HG02852 (cell line): Measurements from ENCODE around the gene PEX5L.

Experiments used
- ATAC-seq: cut with Tn5 transposase; IDR thresholded peaks from one replicate; pipeline ENCODE4 v1.9.1; 2021; ENCODE audit warnings: mild to moderate bottlenecking, moderate library complexity; ENCODE audit not compliant: unreplicated experiment

PEX5L gene

GRCh38 chr3:179852142-179852905 lies 184.4 kb downstream of the PEX5L start:
- peak; percentile 83 for ATAC-seq

DNA sequence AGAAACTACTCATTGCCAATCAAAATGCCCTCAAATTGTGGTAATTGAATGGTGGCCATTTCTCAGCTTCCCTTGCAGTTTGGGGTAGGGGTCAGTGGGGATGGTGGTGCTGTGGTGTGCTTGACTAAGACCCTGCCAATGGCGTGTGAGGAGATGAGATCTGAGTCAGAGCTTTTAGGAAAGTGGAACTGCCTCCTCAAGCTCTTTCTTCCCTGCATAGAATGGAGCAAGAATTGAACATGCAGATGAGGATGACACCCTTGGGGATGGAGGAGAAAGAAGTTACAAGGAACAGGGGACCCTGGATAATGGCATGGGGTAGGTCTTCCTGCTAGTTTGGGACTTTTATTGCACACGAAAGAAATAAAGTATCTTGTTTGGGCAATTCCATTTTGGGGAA lies 188.0 kb downstream of the PEX5L start:
- ATAC-seq: no peak

DNA sequence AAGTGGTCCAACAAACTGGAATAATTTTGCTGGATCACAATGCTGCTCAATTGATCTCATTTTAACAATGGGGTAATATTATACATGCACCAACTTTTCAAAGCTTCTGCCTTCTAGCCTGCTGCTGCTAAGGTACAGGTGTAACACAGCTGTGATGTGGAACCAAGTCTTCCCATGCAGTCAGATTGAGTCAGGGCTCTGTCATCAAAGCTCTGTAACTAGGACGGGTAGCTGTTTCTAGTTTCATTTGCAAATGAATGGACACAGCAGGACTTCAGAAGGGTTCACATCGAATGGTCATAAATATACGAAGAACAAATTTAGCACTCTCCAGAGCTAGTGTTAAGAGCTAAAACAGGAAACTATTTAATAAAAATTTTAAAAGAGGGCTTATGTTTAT lies 194.7 kb downstream of the PEX5L start:
- ATAC-seq: no peak

DNA sequence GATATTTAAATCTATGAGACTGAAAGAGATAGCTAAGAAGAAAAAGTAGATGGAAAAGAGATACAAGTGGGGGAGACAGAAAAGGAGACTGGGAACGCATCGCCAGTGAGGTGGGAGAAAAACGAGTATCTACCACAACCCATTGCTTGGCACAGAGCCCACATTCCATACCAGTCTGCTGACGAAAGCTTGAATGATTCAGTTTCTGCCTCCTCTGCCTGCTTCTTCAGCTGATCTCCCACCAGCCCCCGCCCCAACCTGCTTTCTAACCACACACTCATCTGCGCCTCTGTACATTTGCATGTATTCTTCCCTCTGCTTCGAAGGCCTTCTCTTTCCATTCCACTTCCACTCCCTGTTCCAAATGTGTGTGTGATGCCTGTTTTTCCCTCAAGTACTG lies 195.8 kb downstream of the PEX5L start:
- no peak for ATAC-seq

- ATAC-seq: no peak
Observed at GRCh38 chr3:179837374-179837773, 199.4 kb downstream of the PEX5L start.

DNA sequence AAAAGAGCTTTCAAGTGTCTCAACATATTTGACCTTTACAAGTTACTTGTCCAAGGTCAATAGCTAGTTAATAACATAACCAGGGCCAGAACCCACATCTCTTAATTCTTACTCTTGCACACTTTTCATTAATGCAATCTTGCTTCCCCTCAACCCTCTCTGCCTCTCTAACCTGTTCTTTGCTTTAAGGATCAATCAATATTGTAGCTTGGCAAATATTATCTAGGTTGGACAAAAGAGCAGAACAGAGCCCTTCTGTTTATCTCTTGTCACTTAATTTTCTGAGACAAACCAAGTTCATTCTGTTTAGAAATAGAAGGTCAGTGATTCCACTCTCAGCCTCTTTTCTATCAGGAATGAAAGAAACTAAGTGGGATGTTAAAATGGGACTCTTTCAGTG lies 203.4 kb downstream of the PEX5L start:
- no peak for ATAC-seq

DNA sequence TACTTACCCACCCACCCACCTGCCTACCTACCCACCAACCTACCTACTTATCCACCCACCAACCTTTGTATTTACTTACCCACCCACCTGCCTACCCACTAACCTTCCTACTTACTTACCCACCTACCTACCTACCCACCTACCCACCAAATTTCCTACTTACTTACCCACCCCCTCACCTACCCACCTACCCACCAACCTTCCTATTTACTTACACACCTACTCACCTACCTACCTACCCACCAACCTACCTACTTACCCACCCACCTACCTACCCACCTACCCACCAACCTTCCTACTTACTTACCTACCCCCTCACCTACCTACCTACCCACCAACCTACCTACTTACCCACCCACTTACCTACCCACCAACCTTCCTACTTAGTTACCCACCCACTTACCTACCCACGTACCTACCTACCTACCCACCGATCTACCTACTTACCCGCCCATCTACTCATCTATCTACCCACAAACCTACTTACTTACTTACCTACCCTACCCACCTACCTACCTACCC lies 204.3 kb downstream of the PEX5L start:
- ATAC-seq: no peak

DNA sequence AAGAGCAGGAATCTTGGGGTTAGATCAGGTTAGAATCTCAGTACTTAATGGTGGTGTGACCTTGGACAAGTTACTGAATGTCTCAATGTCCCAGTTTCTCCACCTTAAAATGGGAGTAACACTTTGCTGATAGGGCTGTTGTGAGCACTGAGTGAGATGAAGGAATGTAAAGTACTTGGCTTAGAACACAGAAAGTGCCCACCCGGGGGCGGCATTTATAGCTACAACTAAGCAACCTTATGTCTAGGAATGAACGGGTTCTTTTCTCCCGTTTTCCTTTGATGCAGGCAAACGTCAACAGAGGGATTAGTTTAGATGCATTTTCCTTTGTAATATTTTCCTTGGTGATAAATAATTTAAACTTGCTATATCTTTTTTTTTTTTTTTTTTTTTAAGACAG lies 207.3 kb downstream of the PEX5L start:
- no peak for ATAC-seq

GRCh38 chr3:179828738-179829137 lies 208.0 kb downstream of the PEX5L start:
- ATAC-seq: no peak

DNA sequence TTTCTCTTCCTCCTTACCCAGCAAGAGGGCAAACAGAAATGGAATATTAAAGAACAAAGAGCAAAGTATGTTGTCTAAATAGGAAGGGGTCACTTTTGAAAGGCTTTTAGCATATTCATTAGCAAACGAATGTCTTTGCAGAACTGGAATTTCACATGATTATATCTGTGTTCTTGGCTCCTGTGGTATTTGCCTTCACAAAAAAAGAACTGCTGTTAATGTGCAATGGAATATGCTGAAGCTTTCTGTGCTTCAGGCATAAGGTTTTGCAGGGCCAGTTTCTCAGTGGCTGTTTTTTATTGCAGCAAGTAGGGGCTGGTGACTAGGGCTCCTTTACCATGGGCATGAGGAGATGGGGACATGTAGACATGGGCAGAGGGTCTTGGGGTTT lies 210.5 kb downstream of the PEX5L start:
- no peak for ATAC-seq

DNA sequence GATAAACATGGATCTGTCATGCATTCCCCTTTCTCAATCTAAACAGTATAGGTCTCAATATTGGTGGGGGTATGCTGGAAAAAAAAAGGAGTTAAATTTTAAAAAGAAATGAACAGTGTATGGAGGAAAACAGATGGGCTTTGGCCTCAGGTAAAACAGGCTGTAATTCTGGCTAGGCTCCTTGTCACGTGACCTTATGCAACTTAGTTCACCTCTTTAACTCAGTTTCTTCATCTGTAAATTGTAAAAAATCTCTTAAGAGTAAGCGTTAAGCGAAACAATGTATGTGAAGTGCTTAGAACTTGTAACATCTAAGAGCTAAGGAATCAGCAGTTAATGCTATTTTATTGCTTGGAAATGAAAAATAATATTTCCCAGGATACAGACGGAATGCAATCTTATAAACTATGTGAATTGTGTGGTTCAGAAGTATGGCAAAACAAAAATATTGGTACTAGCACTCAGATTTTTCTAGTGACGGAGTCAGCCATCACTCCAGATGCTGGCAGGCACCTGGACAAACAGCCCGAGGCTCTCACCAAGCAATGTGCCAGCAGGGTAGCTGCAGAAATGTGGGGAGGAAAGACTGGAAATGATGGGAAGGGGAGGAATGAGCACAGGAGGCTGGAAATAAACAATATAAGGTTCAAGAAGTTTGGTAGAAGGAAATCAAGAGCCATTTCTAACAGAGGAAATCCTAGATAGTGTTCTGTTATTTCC lies 211.1 kb downstream of the PEX5L start:
- ATAC-seq: no peak

GRCh38 chr3:179822296-179822695 lies 214.4 kb downstream of the PEX5L start:
- ATAC-seq: no peak

DNA sequence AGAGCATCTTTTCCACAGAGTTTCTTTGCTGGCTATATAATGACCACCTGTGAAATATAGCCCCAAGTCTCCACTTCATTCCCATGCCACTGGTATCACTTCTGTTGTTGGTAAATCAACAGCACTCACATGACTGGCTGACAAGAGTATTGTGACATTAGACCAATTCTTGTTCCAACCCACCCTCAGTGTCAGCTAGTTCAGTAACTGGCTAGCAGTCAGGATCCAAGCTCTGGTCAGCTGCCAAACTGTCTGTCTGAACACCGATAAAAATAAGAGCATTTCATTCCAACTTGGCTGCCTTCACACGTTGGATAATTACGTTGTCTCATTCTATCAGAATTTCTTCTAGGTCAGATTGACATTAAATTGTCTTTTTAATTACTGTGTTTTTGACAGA lies 217.4 kb downstream of the PEX5L start:
- ATAC-seq: no peak

DNA sequence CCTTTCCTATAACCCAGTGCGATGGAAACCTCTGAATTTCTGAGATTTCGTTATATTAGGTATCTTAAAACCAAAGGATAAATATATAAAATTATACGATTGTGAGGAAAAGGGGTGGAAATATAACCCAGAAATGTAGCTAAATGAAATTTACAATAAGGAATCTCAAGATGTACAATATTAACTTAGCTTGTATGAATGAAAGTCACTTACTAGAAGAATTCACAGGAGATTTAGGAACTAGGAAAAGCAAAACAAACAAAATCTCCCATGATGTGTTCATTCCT lies 224.7 kb downstream of the PEX5L start:
- ATAC-seq: no peak

DNA sequence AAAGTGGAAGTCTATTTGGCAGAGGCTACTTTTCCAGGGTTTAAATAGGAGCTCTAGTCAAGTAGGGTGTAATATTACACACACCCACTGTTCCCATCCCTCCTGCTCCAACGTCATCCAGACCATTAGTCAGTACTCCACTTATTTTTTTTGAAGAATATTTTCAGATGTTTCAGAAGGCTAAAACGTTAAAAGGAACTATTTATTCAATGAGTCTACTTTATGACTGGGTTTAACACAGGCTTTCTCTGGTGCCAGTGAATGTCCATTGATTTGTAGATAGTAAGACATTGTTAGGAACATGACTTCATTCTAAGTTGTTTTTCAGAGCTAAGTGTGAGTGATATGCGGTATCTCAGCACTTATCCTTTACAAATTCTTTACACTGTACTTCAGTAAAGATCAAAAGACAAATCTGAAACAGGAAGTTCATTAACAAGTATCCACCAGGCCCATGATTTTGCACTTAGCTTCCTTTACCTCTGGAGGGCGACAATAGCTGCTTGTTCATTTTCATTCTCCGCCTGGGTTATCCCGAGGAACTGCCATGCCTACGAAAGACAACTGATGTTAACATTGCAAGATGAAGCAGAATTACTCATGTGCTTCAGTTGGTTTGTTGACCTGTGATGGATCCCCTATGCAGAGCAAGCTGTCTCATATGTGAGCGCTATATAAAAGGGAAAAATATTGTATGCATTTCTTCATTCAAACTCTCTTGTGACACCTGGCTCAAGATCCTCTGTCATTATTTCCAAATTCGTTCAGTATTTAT lies 225.2 kb downstream of the PEX5L start:
- ATAC-seq: peak; percentile 87

- ATAC-seq: no peak
Observed at GRCh38 chr3:179809639-179810038, 227.1 kb downstream of the PEX5L start.

DNA sequence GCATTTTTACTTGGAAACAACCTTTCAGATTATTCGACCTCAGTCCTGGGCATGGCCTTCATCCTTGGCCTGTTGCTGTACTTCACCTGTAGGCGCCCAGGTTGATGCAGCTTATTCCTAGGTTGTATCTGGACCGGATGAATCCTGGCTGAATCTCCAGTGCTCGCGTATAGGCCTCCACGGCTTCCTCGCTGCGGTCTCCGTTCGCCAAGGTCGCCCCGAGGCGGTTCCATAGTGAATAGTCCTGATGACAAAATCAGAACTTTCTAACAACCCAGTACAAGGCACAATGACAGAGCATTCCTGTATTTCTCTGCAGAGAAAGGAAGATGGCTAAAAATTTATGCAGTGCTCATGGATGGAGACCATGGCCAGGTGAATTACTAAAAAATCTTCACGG lies 229.1 kb downstream of the PEX5L start:
- ATAC-seq: no peak

- no peak for ATAC-seq
Observed at GRCh38 chr3:179806177-179806576, 230.6 kb downstream of the PEX5L start.

GRCh38 chr3:179801856-179802255 lies 234.9 kb downstream of the PEX5L start:
- ATAC-seq: no peak

- ATAC-seq: no peak
Observed at GRCh38 chr3:179801263-179801662, 235.5 kb downstream of the PEX5L start.

- ATAC-seq: no peak
Observed at GRCh38 chr3:179797192-179797591, 239.5 kb downstream of the PEX5L start.

DNA sequence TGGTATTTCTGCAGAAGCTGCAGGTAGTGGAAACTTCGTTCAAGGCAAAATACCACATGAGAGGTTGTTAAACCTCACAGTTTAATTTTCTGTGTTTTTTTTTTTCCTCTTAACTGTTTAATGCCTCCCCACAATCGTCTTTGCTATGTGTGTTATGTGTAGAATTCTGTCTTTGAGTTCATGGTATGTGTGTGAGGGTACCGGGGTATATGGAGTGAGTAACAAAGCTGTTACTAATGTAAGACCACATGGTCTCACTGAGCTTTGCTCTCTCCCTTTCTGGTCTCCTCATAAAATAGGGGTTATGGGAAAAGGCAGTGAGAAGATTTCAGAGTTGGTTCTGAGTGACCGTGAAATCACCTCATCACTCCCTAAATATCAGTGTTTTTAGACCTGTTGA lies 240.3 kb downstream of the PEX5L start:
- no peak for ATAC-seq
